HG03442 (cell line): ENCODE results near the gene PCDHGC4.

Source experiments
- ATAC-seq: cut with Tn5 transposase; IDR thresholded peaks from one replicate; pipeline ENCODE4 v1.9.1; 2021; ENCODE audit warnings: mild to moderate bottlenecking, moderate library complexity; ENCODE audit not compliant: unreplicated experiment

Gene PCDHGC4

GRCh38 chr5:141527426-141527825, 42.6 kb downstream of the PCDHGC4 start:
- ATAC-seq: no peak

- no peak for ATAC-seq
These were observed 43.6 kb downstream of the PCDHGC4 start for GRCh38 chr5:141528291-141528984.

- ATAC-seq: peak; percentile 38
These were observed 44.2 kb downstream of the PCDHGC4 start for GRCh38 chr5:141529002-141529401.

- ATAC-seq: peak; percentile 40
These were observed 45.0 kb downstream of the PCDHGC4 start for GRCh38 chr5:141529873-141530272.

GRCh38 chr5:141532726-141533125, 47.9 kb downstream of the PCDHGC4 start:
- ATAC-seq: no peak

- ATAC-seq: no peak
These were observed 49.1 kb downstream of the PCDHGC4 start for GRCh38 chr5:141533897-141534296.

GRCh38 chr5:141534492-141535213, 49.8 kb downstream of the PCDHGC4 start:
- no peak for ATAC-seq
